GM19452 (cell line): ENCODE measurements around the gene ABCA9.
"Not testable (repeated sequence)": the region's sequence is repeated elsewhere in the genome, so short reads cannot be mapped to it uniquely, and the experiment has no call there.

ENCODE experiments used
- ATAC-seq: cut with Tn5 transposase; IDR thresholded peaks from one replicate; pipeline ENCODE4 v1.9.1; 2021; ENCODE audit not compliant: unreplicated experiment

The ABCA9 gene, protein sequence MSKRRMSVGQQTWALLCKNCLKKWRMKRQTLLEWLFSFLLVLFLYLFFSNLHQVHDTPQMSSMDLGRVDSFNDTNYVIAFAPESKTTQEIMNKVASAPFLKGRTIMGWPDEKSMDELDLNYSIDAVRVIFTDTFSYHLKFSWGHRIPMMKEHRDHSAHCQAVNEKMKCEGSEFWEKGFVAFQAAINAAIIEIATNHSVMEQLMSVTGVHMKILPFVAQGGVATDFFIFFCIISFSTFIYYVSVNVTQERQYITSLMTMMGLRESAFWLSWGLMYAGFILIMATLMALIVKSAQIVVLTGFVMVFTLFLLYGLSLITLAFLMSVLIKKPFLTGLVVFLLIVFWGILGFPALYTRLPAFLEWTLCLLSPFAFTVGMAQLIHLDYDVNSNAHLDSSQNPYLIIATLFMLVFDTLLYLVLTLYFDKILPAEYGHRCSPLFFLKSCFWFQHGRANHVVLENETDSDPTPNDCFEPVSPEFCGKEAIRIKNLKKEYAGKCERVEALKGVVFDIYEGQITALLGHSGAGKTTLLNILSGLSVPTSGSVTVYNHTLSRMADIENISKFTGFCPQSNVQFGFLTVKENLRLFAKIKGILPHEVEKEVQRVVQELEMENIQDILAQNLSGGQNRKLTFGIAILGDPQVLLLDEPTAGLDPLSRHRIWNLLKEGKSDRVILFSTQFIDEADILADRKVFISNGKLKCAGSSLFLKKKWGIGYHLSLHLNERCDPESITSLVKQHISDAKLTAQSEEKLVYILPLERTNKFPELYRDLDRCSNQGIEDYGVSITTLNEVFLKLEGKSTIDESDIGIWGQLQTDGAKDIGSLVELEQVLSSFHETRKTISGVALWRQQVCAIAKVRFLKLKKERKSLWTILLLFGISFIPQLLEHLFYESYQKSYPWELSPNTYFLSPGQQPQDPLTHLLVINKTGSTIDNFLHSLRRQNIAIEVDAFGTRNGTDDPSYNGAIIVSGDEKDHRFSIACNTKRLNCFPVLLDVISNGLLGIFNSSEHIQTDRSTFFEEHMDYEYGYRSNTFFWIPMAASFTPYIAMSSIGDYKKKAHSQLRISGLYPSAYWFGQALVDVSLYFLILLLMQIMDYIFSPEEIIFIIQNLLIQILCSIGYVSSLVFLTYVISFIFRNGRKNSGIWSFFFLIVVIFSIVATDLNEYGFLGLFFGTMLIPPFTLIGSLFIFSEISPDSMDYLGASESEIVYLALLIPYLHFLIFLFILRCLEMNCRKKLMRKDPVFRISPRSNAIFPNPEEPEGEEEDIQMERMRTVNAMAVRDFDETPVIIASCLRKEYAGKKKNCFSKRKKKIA (N-terminal part only)

DNA sequence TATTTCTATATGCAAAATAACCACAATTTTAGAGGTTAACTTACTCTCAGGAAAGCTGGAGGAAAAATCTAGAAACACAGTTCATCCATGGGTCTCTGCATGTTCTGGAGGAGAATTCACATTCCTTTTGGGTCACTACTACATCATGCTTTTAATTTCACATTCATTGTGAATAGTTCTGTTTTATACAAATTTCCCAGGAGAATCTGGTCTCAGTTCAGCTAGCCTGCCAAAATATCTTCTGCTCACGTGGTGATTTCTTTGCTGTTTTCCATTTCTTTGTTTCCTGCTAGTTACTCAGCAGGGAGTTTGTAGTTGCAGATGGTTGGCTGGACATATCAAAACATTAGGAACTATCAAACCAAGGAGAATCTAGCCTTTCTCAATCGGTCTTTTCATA is at the start of gene ABCA9:
Gene ABCA9 (minus strand): TSS at position 106 of the 400 bp plus-strand sequence. CDS start 9,801 bp downstream, outside the sequence.
- no peak for ATAC-seq

DNA sequence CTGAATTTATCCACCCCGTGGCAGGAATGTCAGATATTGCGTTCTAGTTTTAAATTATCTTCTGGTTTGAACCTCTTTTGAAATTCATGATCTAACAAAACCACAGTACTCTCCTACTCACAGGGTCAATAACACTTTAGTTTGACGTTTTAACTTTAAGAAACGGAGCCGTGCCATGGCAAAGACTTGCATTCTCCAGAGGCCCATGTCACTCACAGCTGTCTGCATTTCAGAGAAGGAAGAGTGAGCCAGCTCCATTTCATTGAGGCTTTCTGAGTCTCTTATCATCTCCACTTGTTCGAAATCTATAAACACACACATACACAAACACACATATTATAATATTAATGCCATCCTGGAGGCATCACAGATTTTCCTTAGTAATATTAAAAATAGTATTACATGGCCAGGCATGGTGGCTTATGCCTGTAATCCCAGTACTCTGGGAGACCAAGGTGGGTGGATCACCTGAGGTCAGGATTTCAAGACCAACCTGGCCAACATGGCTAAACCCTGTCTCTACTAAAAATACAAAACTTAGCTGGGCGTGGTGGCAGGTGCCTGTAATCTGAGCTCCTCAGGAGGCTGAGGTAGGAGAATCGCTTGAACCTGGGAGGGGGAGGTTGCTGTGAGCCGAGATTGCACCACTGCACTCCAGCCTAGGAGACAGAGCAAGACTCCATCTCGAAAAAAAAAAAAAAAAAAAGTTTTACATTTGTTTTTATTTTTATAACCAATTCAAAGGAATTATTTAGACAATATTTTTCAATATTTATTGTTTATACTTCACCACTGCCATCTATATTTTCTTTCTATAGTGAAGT is 45.4 kb upstream of the ABCA9 start:
- no peak for ATAC-seq

DNA sequence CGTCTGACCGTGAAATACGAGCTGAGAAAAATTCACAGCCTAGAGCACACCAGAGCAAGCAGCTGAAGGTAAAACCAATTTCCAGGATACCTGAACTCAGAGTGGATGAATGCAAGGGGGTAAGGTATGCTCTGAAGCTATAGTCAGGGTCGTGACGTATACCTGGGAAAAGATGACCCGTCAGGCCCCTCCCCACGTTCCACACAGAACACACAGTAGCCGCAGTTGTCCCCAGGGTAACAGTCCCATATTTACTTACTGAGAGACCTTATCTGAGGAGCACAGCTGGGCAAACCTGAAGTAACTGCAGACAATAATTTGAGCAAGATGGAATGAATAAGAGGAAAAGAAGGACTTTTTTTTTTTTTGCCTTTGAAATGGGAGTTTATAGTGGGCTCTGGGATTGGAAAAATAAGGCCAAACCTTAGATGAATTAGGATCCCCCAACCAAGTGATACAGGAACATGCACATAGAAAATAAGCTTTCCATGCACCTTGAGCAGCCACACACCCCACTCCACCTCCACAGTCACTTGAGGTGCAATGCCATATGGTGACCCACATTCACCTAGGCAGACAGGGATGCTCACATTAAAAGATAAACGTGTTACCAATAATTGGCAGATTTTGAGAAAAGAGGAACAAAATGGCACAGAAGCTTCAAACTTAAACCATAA is 43.0 kb upstream of the ABCA9 start:
- no peak for ATAC-seq

DNA sequence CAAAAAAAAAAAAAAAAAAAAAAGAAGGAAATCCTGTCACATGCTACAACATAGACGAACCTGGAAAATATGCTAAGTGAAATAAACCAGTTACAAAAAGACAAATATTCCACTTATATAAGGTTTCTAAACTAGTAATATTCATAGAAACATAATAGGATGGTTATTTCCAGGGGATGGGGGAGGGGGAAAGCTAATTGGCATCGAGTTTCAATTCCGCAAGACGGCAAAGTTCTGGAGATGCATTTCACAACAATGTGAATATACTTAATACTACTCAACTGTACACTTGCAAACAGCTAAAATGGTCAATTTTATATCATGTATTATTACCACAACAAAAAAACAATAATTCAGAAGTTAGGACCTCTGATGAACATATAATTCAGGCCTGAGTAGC is 37.9 kb upstream of the ABCA9 start:
- no peak for ATAC-seq

DNA sequence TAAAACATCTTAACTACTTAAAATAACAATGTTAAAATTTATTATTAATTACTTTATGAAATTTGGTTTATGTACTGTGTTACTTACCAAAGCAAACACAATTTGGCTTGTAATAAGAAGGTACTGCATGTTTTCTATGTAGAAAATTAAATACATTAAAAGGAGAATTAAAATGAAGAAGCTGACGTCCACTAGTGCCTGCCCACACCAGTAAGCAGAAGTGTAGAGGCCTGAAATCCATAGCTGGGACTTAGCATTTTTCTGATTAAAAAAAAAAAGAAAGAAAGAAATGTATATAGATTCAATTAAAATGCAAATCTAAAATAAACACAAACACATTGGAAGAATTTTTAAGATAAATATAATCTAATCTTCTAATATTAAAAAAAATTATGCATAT is 35.8 kb upstream of the ABCA9 start:
- ATAC-seq, result no peak

DNA sequence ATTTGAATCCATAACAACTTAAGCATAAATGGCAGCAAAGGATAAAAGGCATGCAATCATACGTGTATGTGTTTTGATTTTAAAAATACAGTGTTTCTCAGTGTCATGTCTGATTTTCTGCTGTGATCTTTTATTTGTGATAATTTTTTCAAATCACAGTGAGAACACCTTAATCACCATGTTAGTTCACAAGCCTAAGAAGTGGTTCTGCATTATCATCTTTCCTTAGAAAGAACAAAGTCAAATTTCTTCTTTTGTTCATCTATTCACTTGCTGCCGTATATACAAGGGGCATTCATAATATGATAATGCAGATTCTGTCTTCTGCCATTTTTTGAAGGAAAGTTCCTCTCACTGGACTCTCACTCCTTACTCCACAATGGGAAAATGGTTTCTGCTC is 33.3 kb upstream of the ABCA9 start:
- no peak for ATAC-seq

DNA sequence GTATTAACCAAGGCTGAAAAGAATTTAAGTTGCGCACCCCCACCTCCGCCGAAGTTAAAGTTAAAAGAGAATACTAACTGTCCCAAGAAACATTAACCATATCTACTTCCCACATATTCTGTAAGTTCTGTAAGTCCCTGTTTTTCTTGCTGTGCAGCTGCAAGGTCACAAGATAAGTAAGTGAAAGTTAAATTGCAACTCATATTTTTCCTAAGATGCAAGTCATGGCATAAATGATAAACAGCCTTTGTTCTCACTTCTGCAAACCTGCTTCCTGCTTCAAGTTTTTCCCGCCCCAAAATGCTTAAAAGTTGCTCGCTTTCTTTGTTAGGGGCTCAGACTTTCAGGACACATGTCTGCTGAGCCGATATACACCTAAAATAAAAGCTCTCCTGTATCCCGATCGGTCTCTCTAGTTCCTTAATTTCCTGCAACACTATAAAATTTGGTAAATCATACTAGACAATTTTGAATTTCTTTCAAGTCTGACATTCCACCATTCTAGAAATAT is 32.6 kb upstream of the ABCA9 start:
- no peak for ATAC-seq

DNA sequence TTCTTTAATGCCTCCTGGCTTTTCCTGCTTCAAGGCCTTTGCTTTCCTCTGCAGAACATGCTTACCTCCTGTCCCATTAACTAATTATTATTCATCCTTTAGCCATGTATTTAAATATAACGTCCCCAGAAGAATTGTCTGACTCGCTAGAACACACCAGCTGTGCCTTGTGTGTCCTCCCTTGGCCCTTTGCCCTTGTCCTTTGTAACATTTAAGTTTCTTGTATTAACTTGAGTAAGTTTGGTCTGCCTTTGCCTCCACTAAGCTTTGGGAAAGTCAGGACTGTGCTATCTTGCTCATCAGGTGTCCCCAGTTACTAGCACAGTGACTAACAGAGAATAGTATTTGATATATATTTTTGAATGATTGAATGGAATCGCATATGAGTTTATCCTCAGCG is 29.6 kb upstream of the ABCA9 start:
- ATAC-seq, result no peak

DNA sequence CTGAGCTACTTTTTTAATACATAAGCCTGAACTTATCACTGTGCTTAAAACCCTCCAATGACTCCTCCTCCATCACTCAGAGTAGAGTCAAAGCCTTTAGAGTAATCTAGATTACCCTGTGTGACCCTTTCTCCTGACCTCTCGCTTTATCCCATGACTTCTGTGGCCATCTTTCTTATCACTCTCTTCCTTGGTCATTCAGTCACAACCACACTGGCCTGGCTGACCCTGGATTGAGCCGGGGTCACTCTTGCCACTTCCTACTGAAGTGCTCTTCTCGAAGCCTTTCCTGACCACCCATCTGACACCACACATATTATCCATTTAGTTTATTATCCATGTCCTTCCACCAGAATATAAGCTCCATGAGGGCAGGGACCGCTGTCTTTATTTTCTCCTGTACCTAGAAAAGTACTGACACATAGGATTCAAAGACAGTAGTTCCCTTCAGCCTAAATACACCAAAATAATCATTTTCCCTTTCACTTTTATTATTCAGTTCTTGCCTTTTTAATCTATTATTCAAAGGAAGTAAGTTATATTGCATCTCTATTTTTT is 28.0 kb upstream of the ABCA9 start:
- ATAC-seq, result no peak

DNA sequence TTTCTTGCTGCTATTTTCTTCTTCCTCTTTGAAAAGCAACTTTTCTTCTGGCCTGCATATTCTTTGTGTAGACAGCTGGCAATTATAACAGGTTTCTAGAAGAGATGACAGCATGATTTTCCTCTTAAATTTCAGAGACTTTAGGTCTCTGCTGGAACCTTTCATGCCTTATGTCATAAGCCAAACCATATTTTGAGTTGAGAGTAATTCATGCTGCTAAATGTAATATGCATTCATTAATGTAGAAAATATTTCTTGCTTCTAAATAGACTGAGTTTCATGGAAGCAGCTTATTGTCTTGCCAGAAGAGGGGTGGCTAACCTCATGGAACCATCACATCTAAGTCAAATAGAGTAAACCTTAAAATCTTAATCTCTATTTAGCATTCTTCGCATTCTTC is 25.9 kb upstream of the ABCA9 start:
- ATAC-seq, result no peak

DNA sequence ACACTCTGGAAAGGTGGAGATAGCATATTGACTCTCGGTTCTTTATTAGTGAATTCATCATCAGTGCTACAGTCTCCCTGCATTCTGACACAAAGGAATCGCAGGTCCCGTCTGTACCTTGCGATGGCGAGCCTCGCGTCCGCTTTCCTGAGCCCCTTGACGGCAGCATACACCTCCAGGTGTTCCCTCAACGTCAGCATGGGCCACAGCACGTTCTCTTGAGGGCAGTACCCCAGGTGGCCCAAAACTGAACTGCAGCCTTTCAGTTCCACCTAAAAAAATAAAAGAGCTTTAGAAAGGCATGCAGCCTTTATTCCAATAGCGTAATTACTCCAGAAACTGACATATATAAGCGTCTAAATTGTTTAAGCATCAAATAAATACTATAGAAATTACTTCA is 24.2 kb upstream of the ABCA9 start:
- ATAC-seq, result no peak

DNA sequence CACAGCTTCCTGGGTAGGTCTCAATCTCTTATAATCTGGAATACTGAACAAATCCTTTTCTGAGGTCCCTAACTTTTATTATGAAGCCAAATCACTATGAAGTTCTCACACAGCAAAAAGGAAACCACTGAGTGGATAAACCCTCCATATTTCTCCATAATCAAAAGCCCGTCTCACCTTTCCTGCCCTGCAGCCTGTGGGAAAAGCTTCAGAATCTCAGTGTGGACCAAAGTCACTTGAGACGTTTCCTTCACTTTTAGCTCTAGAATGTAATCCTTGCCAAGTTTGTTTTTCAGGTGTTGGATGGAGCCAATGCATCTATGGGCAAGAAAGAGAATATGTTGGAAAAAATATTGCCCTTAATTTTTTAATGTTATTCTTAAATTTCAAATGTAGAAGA is 22.0 kb upstream of the ABCA9 start:
- no peak for ATAC-seq

DNA sequence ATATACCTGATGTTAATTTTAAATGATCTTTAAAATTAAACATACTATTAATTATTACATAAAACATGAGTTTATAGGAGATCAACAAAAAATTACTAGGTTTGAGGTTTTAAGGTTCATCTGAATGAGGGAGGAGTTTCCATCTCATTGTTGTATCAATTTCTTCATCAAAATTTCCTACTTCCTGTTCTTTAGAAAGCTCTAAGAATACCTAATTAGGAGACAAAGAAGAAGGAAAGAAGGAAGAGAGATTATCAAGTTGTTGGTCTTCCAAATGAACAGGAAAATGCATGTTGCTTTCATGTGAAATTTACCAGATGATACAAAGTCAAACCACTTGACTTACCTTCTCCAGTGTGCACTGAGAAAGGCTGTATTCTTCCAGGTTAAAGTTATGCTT is 18.1 kb upstream of the ABCA9 start:
- ATAC-seq, result no peak

DNA sequence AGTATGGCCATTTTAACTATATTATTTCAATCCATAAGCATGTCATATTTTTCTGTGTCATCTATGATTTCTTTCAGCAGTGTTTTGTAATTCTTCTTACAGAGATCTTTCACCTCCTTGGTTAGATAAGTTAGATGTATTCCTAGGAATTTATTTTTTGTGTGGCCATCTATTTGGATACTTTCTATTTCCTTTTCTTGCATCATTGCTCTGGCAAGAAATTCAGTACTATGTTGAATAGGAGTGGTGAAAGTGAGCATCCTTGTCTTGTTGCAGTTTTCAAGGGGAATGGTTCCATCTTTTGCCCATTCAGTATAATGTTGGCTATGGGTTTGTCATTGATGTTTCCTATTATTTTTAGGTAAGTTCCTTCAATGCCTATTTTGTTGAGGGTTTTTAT is 15.1 kb upstream of the ABCA9 start:
- no peak for ATAC-seq

DNA sequence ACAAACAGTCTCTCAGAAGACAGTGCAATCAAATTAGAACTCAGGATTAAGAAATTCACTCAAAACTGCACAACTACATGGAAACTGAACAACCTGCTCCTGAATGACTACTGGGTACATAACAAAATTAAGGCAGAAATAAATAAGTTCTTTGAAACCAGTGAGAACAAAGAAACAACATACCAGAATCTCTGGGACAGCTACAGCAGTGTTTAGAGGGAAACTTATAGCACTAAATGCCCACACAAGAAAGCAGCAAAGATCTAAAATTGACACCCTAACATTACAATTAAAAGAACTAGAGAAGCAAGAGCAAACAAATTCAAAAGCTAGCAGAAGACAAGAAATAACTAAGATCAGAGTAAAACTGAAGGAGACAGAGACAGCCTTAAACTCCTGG is 12.7 kb upstream of the ABCA9 start:
- ATAC-seq, result not testable (repeated sequence)

DNA sequence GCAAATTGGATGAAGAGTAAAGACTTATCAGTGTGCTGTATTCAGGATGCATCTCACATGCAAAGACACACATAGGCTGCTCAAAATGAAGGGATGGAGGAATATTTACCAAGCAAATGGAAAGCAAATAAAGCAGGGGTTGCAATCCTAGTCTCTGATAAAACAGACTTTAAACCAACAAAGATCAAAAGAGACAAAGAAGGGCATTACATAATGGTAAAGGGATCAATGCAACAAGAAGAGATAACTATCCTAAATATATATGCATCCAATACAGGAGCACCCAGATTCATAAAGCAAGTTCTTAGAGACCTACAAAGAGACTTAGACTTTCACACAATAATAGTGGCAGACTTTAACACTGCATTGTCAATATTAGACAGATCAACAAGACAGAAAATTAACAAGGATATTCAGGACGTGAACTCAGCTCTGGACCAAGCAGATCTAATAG is 12.1 kb upstream of the ABCA9 start:
- not testable (repeated sequence) for ATAC-seq

DNA sequence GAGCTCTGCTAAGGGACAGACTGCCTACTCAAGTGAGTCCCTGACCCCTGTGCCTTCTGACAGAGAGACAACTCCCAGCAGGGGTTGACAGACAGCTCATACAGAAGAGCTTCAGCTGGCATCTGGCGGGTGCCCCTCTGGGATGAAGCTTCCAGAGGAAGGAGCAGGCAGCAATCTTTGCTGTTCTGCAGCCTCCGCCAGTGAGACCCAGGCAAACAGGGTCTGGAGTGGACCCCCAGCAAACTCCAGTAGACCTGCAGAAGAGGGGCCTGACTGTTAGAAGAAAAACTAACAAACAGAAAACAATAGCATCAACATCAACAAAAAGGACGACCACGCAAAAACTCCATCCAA is 10.5 kb upstream of the ABCA9 start:
- not testable (repeated sequence) for ATAC-seq

DNA sequence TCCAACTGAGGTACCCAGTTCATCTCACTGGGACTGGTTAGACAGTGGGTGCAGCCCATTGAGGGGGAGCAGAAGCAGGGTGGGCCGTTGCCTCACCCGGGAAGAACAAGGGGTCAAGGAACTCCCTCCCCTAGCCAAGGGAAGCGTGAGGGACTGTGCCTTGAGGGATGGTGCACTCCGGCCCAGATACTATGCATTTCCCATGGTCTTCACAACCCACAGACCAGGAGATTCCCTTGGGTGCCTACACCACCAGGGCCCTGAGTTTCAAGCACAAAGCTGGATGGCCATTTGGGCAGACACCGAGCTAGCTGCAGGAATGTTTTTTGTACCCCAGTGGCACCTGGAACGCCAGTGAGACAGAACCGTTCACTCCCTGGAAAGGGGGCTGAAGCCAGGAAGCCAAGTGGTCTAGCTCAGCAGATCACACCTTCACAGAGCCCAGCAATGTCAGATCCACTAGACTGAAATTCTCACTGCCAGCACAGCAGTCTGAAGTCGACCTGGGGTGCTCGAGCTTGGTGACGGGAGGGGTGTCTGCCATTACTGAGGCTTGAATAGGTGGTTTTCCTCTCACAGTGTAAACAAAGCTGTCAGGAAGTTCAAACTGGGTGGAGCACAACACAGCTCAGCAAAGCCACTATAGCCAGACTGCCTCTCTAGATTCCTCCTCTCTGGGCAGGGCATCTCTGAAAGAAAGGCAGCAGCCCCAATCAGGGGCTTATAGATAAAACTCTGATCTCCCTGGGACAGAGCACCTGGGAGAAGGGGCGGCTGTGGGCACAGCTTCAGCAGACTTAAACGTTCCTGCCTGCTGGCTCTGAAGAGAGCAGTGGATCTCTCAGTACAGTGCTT is 9.9 kb upstream of the ABCA9 start:
- ATAC-seq, result not testable (repeated sequence)
